Adrenal gland (tissue), 12 donors: ENCODE results near the gene CLRN2. TPM values are rescaled to one million over a fixed set of nuclear protein-coding genes. Genes with fewer than 3 reads are reported as not detected.

Source experiments
- DNase-seq, 7 donors: peaks; one replicate each; pipeline ENCODE4 v3.0.0-alpha.2; 2019 to 2020
- H3K27ac ChIP-seq, 5 donors: fragments of 200-600 bp; sonication (generic) in 4 of 5; 1 replicate in 3 of 5; 2 replicates in 2 of 5; pipeline versions ENCODE4 v1.5.1 to v1.8.0; 2016 to 2020; ENCODE audit warnings: mild to moderate bottlenecking in 1 of 5
- H3K27me3 ChIP-seq: fragments of 200-600 bp; 2 replicates; pipeline ENCODE4 v1.8.0; 2021
- H3K36me3 ChIP-seq, 2 donors: fragments of 200-600 bp; replicated peaks in 1 of 2; 1 replicate in 1 of 2; 2 replicates in 1 of 2; pipeline versions ENCODE4 v1.5.1 to v1.8.0; 2018 to 2022
- H3K4me1 ChIP-seq, 2 donors: fragments of 200-600 bp; replicated peaks in 1 of 2; 1 replicate in 1 of 2; 2 replicates in 1 of 2; pipeline versions ENCODE4 v1.5.1 to v1.8.0; 2018 to 2021
- H3K4me3 ChIP-seq, 4 donors: fragments of 200-600 bp; sonication (generic) in 3 of 4; one replicate each; pipeline ENCODE4 v1.5.1; 2016 to 2018
- H3K9me3 ChIP-seq, 3 donors: fragments of 200-600 bp; sonication (generic) in 1 of 3; replicated peaks in 1 of 3; 1 replicate in 2 of 3; 2 replicates in 1 of 3; pipeline versions ENCODE4 v1.5.1 to v1.8.0; 2016 to 2021
- POLR2A ChIP-seq, 2 donors: fragments of 450-650 bp; IDR thresholded peaks; one replicate each; pipeline ENCODE4 v1.6.1; 2017; ENCODE audit warnings: antibody characterized with exemption in 2 of 2, mild to moderate bottlenecking in 2 of 2, moderate library complexity in 1 of 2
- WGBS, 4 donors: extraction: QIAGEN DNeasy Blood & Tissue Kit in 2 of 4; methylation state at CpG; one replicate each; pipeline versions ENCODE4 v1.1.5 to v1.1.7; 2013 to 2017; 5-methylcytosine and 5-hydroxymethylcytosine counted together
- intact Hi-C, 2 donors: fragments of 100-400 bp; cut with DNase I; formaldehyde crosslinking; loops; one replicate each; pipeline versions ENCODE4 v1.14.1 to v1.15.0; 2022 to 2023
- polyA plus RNA-seq, 3 donors: library from polyadenylated mRNA; stranded (reverse); fragments of 200-250 nt in 2 of 3; fragments of 350-450 nt in 1 of 3; fragmentation: Illumina TruSeq in 1 of 3; extraction: RNeasy Lipid Tissue Mini Kit (QIAGEN cat#74804) in 1 of 3; gene quantifications; one replicate each; pipeline ENCODE4 v1.2.3, GENCODE V29; 2013 to 2014
- total RNA-seq, 9 donors: library from RNA; depleted of rRNA in 4 of 9; stranded (reverse); fragments of >200 nt in 4 of 9; fragments of 120-200 nt in 1 of 9; fragmentation: NEBNext Ultra II Directional in 1 of 9; extraction: Animal tissue kit (Norgen Biotek cat#: 25700) in 1 of 9; gene quantifications; one replicate each; pipeline versions ENCODE4 v1.1.0 to v1.2.4, GENCODE V29; 2013 to 2023
- TF ChIP-seq, protein P1 (sequence below), 6 experiments: fragments of 450-650 bp in 4 of 6; fragments of 200-600 bp in 2 of 6; sonication (generic) in 1 of 6; IDR thresholded peaks; 1 replicate in 5 of 6; 2 replicates in 1 of 6; pipeline versions ENCODE4 v1.5.1 to v1.8.0; 2016 to 2021; ENCODE audit warnings: antibody characterized with exemption in 6 of 6, mild to moderate bottlenecking in 2 of 6, moderate library complexity in 1 of 6
- donor health status: healthy with polysubstance abuse.
- donor health status: Bipolar disorder and iron deficiency.
- donor health status: DM: yes; HTN: yes; CAD: no.
- donor health status: DM: no; HTN: no; CAD: no.
- donor health status: DM: no; HTN: no; CAD: no.
- donor health status: DM: yes; HTN: yes; CAD: no.

The CLRN2 gene
- total and polyA plus RNA-seq, 12 donors, result not detected

DNA sequence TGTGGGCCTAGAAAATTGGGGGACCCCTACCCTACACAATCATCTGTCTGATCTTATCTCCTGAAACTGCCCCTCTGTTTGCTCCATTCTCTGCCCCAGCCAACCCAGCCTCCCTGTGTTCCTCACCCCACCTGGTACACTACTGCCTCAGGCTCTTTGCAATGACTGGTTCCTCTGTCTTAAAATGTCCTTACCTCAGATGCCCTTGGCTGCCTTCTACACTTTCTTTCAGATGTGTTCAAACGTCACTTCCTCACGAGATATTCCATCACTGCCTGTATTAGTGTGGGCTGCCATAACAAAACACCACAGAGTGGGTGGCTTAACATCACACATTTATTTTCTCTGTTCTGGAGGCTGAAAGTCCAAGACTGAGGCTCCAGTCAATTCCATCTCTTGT lies 32.2 kb upstream of the CLRN2 start:
- 75 to 93% (median 87%) methylated on average over 2 of the region's 2 CpGs for WGBS, 4 donors
- no peak for TF ChIP-seq POLR2A (IDR thresholded peaks at IDR 0.05)
- TF ChIP-seq, protein P1, sequence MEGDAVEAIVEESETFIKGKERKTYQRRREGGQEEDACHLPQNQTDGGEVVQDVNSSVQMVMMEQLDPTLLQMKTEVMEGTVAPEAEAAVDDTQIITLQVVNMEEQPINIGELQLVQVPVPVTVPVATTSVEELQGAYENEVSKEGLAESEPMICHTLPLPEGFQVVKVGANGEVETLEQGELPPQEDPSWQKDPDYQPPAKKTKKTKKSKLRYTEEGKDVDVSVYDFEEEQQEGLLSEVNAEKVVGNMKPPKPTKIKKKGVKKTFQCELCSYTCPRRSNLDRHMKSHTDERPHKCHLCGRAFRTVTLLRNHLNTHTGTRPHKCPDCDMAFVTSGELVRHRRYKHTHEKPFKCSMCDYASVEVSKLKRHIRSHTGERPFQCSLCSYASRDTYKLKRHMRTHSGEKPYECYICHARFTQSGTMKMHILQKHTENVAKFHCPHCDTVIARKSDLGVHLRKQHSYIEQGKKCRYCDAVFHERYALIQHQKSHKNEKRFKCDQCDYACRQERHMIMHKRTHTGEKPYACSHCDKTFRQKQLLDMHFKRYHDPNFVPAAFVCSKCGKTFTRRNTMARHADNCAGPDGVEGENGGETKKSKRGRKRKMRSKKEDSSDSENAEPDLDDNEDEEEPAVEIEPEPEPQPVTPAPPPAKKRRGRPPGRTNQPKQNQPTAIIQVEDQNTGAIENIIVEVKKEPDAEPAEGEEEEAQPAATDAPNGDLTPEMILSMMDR (IDR thresholded peaks at IDR 0.05), result no peak
- peaks cover 0 to 14% of the 10 kb centered on the region in 2 donors for H3K36me3 ChIP-seq
- H3K27me3 ChIP-seq, result no peaks in the 10 kb centered on the region
- H3K4me1 ChIP-seq, result no peaks in the 10 kb centered on the region
- H3K9me3 ChIP-seq, result no peaks in the 10 kb centered on the region
- intact Hi-C loops, result no loop called here
- DNase-seq, result peak in 1 of 7 donors; percentile 35
- no peak overlapping the region for H3K4me3 ChIP-seq
- H3K27ac ChIP-seq, result no peak overlapping the region

DNA sequence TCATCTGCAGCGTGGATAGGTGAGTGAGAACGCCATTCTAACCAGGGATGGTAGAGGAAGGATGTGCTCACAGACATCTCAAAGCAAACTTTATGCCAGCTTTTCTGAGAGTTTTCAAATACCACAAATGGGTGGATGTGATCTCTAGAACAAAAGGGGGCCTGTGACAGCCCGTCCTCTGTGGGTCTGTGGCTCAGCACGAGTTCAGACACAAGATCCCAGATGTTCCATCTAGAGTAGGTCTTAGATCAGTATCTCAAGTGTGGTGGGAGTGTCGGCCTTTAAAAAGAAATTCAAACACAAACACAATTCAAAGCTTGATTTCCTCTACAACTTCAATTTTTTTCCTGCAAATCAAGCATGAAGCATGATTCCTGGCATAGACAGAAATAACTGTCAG lies 25.8 kb upstream of the CLRN2 start:
- Histone ChIP-seq H3K9me3 (no peaks in the 10 kb centered on the region), H3K27me3 (no peaks in the 10 kb centered on the region), H3K4me3 (no peak overlapping the region), H3K36me3 (peaks cover 0 to 45% of the 10 kb centered on the region in 2 donors), H3K4me1 (peaks cover 0 to 16% of the 10 kb centered on the region in 2 donors), H3K27ac (peak overlapping the region in 1 of 5 donors; percentile 67)
- no peak for DNase-seq
- 87 to 92% (median 90%) methylated on average over 5 of the region's 5 CpGs for WGBS, 4 donors
- TF ChIP-seq, protein P1 (IDR thresholded peaks at IDR 0.05), result no peak
- TF ChIP-seq POLR2A (IDR thresholded peaks at IDR 0.05), result no peak
- intact Hi-C loops, result no loop called here

DNA sequence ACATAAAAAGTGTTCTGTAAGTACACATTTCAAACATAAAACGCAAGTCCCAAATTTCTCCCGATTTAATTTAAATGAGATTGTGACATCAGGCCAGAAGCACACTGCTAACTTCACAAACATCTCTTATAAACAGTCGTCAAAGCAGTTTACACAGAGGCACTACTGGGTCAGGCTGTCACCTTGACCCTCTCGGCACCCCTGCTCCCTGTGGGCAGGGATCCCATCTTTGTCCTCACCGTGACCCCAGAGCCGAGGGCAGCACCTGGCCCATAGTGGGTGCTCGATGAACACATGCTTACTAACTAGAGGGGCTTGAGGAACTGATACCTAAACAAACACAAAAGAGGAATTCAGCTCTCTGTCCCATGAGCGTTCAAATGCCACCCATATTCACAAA lies 25.2 kb upstream of the CLRN2 start:
- Histone ChIP-seq H3K27me3 (no peaks in the 10 kb centered on the region), H3K27ac (peak overlapping the region in 1 of 5 donors; percentile 67), H3K36me3 (peaks cover 0 to 45% of the 10 kb centered on the region in 2 donors), H3K4me1 (peaks cover 0 to 21% of the 10 kb centered on the region in 2 donors), H3K4me3 (no peak overlapping the region), H3K9me3 (no peaks in the 10 kb centered on the region)
- intact Hi-C loops, result no loop called here
- WGBS, 4 donors, result 68 to 70% (median 70%) methylated on average over 7 to 8 of the region's 8 CpGs
- peak in 1 of 7 donors; percentile 49 for DNase-seq
- TF ChIP-seq POLR2A (IDR thresholded peaks at IDR 0.05), result no peak
- TF ChIP-seq, protein P1 (IDR thresholded peaks at IDR 0.05), result no peak

DNA sequence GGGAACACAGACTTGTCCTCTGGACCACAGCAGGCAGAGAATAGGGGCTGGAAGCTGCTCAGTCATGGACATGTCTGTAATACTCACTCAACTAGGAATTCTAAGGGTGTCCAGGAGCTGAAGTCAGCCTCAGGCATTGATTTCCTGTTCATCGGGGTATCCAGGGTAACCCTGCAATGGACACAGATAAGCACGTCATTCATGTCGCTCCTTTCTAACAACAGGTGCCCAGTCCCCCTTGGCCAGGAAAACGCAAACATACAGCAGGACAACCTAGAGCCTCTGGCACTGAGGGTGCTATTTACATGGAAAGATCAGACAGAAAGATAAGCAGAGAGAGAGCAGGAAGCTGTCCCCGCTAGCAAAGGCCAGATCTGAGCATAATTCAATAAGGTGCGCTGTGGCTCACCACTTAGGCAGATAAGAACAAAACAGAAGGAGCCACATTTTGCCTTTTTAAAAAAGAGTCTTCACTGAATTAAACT lies 24.3 kb upstream of the CLRN2 start:
- 70 to 90% (median 84%) methylated on average over 6 of the region's 6 CpGs for WGBS, 4 donors
- Histone ChIP-seq H3K27me3 (no peaks in the 10 kb centered on the region), H3K4me3 (no peak overlapping the region), H3K27ac (peak overlapping the region in 1 of 5 donors; percentile 67), H3K4me1 (peaks cover 0 to 23% of the 10 kb centered on the region in 2 donors), H3K9me3 (no peaks in the 10 kb centered on the region), H3K36me3 (peaks cover 0 to 51% of the 10 kb centered on the region in 2 donors)
- no peak for TF ChIP-seq POLR2A (IDR thresholded peaks at IDR 0.05)
- TF ChIP-seq, protein P1 (IDR thresholded peaks at IDR 0.05), result no peak
- intact Hi-C loops, result no loop called here
- DNase-seq, result peak in 1 of 7 donors; percentile 92
